Suprapubic skin (tissue), 4 donors: Measurements from ENCODE around the gene ZNF608. TPM values are rescaled to one million over a fixed set of nuclear protein-coding genes. Genes with fewer than 3 reads are reported as not detected.

Experiments
- DNase-seq, 2 donors: peaks; one replicate each; pipeline ENCODE4 v3.0.0-alpha.2; 2019; ENCODE audit warnings: low spot score in 2 of 2
- H3K27ac ChIP-seq: fragments of 200-600 bp; sonication (generic); one replicate; pipeline ENCODE4 v1.5.1; 2019
- H3K27me3 ChIP-seq: fragments of 200-600 bp; sonication (generic); one replicate; pipeline ENCODE4 v1.5.1; 2019
- H3K36me3 ChIP-seq: fragments of 200-600 bp; sonication (generic); one replicate; pipeline ENCODE4 v1.5.1; 2019
- H3K4me1 ChIP-seq: fragments of 200-600 bp; sonication (generic); one replicate; pipeline ENCODE4 v1.5.1; 2019
- H3K4me3 ChIP-seq: fragments of 200-600 bp; sonication (generic); one replicate; pipeline ENCODE4 v1.5.1; 2019; ENCODE audit warnings: mild to moderate bottlenecking
- H3K9me3 ChIP-seq: fragments of 200-600 bp; sonication (generic); one replicate; pipeline ENCODE4 v1.5.1; 2019
- EP300 ChIP-seq: sonication (generic); formaldehyde crosslinking; IDR thresholded peaks from one replicate; pipeline ENCODE4 v1.6.1; 2017; ENCODE audit warnings: antibody characterized with exemption
- POLR2A ChIP-seq, 2 donors: fragments of 450-650 bp; IDR thresholded peaks; one replicate each; pipeline ENCODE4 v1.6.1; 2017; ENCODE audit warnings: antibody characterized with exemption in 2 of 2, mild to moderate bottlenecking in 2 of 2, moderate library complexity in 2 of 2
- POLR2AphosphoS5 ChIP-seq, 3 donors: sonication (generic); formaldehyde crosslinking; IDR thresholded peaks; one replicate each; pipeline ENCODE4 v1.6.1; 2017; ENCODE audit warnings: antibody characterized with exemption in 3 of 3
- WGBS: methylation state at CpG from one replicate; pipeline ENCODE4 v1.1.5; 2018; 5-methylcytosine and 5-hydroxymethylcytosine counted together
- total RNA-seq, 4 donors: library from RNA; depleted of rRNA; stranded (reverse); fragments of >200 nt; gene quantifications; one replicate each; pipeline ENCODE4 v1.1.0, GENCODE V29; 2016
- TF ChIP-seq, protein P1 (sequence below), 2 donors: fragments of 200-600 bp in 1 of 2; fragments of 450-650 bp in 1 of 2; sonication (generic) in 1 of 2; IDR thresholded peaks; one replicate each; pipeline ENCODE4 v1.5.1; 2016 to 2019; ENCODE audit warnings: antibody characterized with exemption in 2 of 2, mild to moderate bottlenecking in 1 of 2, moderate library complexity in 1 of 2

The ZNF608 gene
- total RNA-seq, 4 donors from 2014 or later: 3.9 to 11.9 (median 9.1) TPM

DNA sequence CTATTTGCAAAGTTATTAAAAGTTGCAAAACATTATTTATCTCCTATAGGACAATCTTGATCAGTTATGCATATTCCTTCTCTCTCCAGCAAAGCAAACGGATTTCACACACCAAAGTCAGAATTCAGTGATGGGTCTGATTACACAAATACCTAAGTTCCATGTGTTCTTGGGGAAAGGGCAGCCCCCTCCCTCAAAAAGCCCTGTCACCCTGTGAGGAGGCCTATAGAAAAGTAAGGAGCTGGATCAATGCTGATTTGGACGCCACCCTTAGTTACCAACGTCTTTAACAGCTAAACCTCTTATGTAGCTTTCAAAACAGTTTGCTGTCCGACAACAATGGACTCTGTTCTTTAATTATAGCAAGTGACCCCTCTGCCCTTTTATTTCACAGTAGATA lies 6.4 kb downstream of the ZNF608 start:
- no peak overlapping the region for H3K4me3 ChIP-seq
- TF ChIP-seq, protein P1, sequence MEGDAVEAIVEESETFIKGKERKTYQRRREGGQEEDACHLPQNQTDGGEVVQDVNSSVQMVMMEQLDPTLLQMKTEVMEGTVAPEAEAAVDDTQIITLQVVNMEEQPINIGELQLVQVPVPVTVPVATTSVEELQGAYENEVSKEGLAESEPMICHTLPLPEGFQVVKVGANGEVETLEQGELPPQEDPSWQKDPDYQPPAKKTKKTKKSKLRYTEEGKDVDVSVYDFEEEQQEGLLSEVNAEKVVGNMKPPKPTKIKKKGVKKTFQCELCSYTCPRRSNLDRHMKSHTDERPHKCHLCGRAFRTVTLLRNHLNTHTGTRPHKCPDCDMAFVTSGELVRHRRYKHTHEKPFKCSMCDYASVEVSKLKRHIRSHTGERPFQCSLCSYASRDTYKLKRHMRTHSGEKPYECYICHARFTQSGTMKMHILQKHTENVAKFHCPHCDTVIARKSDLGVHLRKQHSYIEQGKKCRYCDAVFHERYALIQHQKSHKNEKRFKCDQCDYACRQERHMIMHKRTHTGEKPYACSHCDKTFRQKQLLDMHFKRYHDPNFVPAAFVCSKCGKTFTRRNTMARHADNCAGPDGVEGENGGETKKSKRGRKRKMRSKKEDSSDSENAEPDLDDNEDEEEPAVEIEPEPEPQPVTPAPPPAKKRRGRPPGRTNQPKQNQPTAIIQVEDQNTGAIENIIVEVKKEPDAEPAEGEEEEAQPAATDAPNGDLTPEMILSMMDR (IDR thresholded peaks at IDR 0.05): no peak
- no peak for TF ChIP-seq POLR2AphosphoS5 (IDR thresholded peaks at IDR 0.05)
- no peak for TF ChIP-seq POLR2A (IDR thresholded peaks at IDR 0.05)
- no peak for TF ChIP-seq EP300
- no peaks in the 10 kb centered on the region for H3K9me3 ChIP-seq
- peaks cover 53% of the 10 kb centered on the region for H3K4me1 ChIP-seq
- 74% methylated on average over 4 of the region's 4 CpGs for WGBS
- peaks cover 7% of the 10 kb centered on the region for H3K27me3 ChIP-seq
- H3K27ac ChIP-seq: no peak overlapping the region
- no peak for DNase-seq
- H3K36me3 ChIP-seq: no peaks in the 10 kb centered on the region

DNA sequence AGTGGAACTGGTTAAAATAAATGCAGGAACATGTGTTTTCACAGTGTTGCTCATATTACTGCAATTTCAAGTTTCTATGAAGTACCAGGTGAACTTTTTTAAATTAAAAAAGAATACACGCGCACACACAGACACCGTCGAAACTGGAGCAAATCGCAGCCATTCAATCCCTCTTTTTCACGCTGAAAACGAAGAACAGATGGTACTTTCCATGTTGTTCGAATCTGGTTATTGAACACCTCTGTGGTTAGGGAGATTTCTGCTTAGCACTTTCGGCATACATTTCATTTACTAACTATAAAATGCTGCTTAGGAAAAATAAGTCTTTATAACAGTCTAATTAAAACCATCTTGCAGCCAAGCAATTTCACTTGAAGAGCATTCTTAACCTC lies 6.8 kb downstream of the ZNF608 start:
- Histone ChIP-seq H3K4me1 (peaks cover 55% of the 10 kb centered on the region), H3K9me3 (no peaks in the 10 kb centered on the region), H3K27me3 (peaks cover 10% of the 10 kb centered on the region), H3K4me3 (no peak overlapping the region), H3K27ac (no peak overlapping the region), H3K36me3 (no peaks in the 10 kb centered on the region)
- no peak for DNase-seq
- 67% methylated on average over 9 of the region's 9 CpGs for WGBS
- no peak for TF ChIP-seq POLR2AphosphoS5 (IDR thresholded peaks at IDR 0.05)

- Histone ChIP-seq H3K27ac (peak overlapping the region; percentile 7), H3K36me3 (no peaks in the 10 kb centered on the region), H3K4me1 (peaks cover 52% of the 10 kb centered on the region), H3K4me3 (no peak overlapping the region), H3K27me3 (peaks cover 6% of the 10 kb centered on the region), H3K9me3 (no peaks in the 10 kb centered on the region)
- TF ChIP-seq POLR2AphosphoS5 (IDR thresholded peaks at IDR 0.05) (no peak), EP300 (no peak), POLR2A (IDR thresholded peaks at IDR 0.05) (no peak)
- WGBS: 63% methylated on average over 9 of the region's 9 CpGs
- no peak for DNase-seq
These were observed 7.5 kb downstream of the ZNF608 start for GRCh38 chr5:124738681-124739633.

DNA sequence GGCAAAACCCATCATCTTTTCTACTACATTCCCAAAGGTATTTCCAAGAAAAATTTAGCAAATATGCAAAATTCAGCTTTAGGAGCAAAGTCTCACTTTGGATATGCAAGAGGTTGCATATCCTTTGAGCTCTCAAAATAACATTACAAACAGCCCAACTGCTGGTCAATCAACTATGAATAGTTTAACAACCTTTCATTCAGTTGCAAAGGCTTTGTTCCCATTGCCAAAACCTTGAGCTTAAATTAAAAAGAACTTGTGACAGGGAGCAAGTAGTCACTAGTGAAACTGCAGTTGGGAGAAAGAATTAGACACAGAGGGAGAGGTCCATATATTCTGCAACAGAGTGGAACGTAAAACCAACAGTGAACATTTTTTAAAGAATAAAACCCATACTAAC lies 8.8 kb downstream of the ZNF608 start:
- Histone ChIP-seq H3K27ac (no peak overlapping the region), H3K36me3 (no peaks in the 10 kb centered on the region), H3K4me1 (peaks cover 52% of the 10 kb centered on the region), H3K9me3 (no peaks in the 10 kb centered on the region), H3K4me3 (no peak overlapping the region), H3K27me3 (peaks cover 5% of the 10 kb centered on the region)
- TF ChIP-seq EP300: no peak
- no peak for TF ChIP-seq POLR2A (IDR thresholded peaks at IDR 0.05)
- TF ChIP-seq POLR2AphosphoS5 (IDR thresholded peaks at IDR 0.05): no peak
- TF ChIP-seq, protein P1 (IDR thresholded peaks at IDR 0.05): no peak
- WGBS: 93% methylated on average over 1 of the region's 1 CpG
- DNase-seq: no peak

- H3K27ac ChIP-seq: no peak overlapping the region
- no peaks in the 10 kb centered on the region for H3K9me3 ChIP-seq
- no peak for TF ChIP-seq EP300
- TF ChIP-seq, protein P1 (IDR thresholded peaks at IDR 0.05): no peak
- TF ChIP-seq POLR2A (IDR thresholded peaks at IDR 0.05): no peak
- TF ChIP-seq POLR2AphosphoS5 (IDR thresholded peaks at IDR 0.05): no peak
- no peak overlapping the region for H3K4me3 ChIP-seq
- peaks cover 5% of the 10 kb centered on the region for H3K27me3 ChIP-seq
- WGBS: 62% methylated on average over 3 of the region's 3 CpGs
- H3K36me3 ChIP-seq: no peaks in the 10 kb centered on the region
- H3K4me1 ChIP-seq: peaks cover 48% of the 10 kb centered on the region
- DNase-seq: no peak
These were observed 9.6 kb downstream of the ZNF608 start for GRCh38 chr5:124736805-124737188.

DNA sequence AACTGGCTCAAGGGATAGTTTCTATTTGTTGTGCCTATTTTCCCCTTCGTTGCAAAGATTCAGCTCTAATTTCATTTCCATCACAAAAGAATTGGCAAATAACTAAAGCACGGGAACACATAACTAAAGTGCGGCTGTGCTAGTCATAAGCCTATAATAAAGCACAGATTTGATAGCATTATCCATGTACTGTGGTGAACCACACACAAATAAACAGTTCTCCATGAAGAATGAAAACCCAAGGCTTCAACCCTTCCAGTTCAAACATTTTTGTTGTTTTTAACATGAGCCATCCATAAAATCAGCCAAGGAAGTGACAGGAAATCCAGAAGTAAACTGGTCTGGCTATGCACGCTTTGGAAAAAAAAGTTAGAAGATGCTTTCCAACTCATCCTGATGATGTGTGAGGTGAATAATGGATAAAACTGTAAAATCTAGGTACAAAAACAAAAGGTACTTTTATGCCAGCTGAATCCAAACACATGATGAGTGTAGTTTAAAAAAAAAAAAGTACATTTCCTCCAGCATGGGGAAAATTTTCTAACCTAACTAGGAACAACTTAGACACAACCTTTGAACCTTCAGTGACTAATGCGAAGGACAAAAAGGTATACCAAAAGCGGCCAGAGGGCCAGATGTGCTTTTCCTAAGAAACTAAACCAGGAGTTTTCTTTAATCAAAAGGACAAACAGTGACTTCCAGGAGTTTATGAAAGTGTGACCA lies 10.2 kb downstream of the ZNF608 start:
- TF ChIP-seq EP300 (no peak), POLR2AphosphoS5 (IDR thresholded peaks at IDR 0.05) (no peak), POLR2A (IDR thresholded peaks at IDR 0.05) (no peak)
- TF ChIP-seq, protein P1 (IDR thresholded peaks at IDR 0.05): no peak
- no peaks in the 10 kb centered on the region for H3K36me3 ChIP-seq
- no peak for DNase-seq
- peaks cover 45% of the 10 kb centered on the region for H3K4me1 ChIP-seq
- peaks cover 5% of the 10 kb centered on the region for H3K27me3 ChIP-seq
- 73% methylated on average over 6 of the region's 6 CpGs for WGBS
- peak overlapping the region; percentile 30 for H3K27ac ChIP-seq
- no peaks in the 10 kb centered on the region for H3K9me3 ChIP-seq
- H3K4me3 ChIP-seq: peak overlapping the region; percentile 43
